ENCODE data around the gene TOPAZ1.
"Not testable (repeated sequence)": the region's sequence is repeated elsewhere in the genome, so short reads cannot be mapped to it uniquely, and the experiment has no call there.

TOPAZ1 gene

GRCh38 chr3:44343421-44343820 lies 101.7 kb downstream of the TOPAZ1 start:
- H3K4me3 Mint-ChIP-seq = no peak overlapping the region
- no peaks in the 10 kb centered on the region for H3K27me3 Mint-ChIP-seq
- H3K4me1 Mint-ChIP-seq (ENCODE audit: low read depth in 2 of 2) = peaks cover 6 to 13% of the 10 kb centered on the region in 2 donors
- no peaks in the 10 kb centered on the region for H3K9me3 Mint-ChIP-seq
- H3K27ac Mint-ChIP-seq = no peak overlapping the region
- peaks cover 11% of the 10 kb centered on the region for H3K36me3 Mint-ChIP-seq (ENCODE audit: insufficient read depth)
- ATAC-seq (replicated peaks) (no peak), DNase-seq (no peak)

DNA sequence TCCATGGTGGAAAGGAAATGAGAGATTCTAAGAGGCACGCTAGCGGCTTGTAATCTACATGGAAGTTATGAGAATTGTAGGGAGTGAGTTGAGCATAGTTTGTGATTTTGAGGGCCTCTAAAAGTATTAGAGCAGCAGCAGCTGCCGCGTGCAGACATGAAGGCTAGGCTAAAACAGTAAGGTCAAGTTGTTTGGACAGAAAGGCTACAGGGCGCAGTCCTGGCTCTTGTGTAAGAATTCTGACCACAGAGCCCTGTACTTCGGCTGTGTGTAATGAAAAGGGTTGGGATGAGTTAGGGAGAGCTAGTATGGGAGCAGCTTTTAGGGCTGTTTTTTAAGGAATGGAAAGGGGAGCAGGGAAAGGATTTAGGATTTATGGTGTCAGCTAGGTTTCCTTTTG lies 104.9 kb downstream of the TOPAZ1 start:
- not testable (repeated sequence) for H3K27me3 Mint-ChIP-seq; DNase-seq; H3K4me3 Mint-ChIP-seq; H3K36me3 Mint-ChIP-seq (ENCODE audit: insufficient read depth); H3K27ac Mint-ChIP-seq; H3K9me3 Mint-ChIP-seq; ATAC-seq (replicated peaks)
- peaks cover 6 to 11% of the 10 kb centered on the region in 2 donors for H3K4me1 Mint-ChIP-seq (ENCODE audit: low read depth in 2 of 2)

DNA sequence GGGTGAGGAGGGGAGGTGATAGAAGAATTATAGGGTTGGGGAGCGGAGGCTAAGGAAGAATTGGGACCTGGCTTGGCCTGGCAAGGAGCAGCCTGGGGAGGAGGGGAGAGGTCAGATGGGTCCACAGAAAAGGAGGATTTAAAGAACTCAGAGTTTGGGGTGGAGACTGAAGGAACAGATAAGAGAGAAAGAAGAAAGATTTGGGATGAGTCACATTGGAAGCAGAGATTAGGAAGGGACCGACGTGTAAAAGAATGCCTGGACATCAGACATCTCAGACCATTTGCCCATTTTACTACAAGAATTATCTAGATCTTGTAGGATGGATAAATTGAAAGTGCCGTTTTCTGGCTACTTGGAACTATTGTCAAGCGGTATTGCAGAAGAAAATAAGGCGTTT lies 107.3 kb downstream of the TOPAZ1 start:
- Mint-ChIP-seq H3K27ac (peak overlapping the region in 1 of 2 donors; percentile 11), H3K27me3 (no peaks in the 10 kb centered on the region)

DNA sequence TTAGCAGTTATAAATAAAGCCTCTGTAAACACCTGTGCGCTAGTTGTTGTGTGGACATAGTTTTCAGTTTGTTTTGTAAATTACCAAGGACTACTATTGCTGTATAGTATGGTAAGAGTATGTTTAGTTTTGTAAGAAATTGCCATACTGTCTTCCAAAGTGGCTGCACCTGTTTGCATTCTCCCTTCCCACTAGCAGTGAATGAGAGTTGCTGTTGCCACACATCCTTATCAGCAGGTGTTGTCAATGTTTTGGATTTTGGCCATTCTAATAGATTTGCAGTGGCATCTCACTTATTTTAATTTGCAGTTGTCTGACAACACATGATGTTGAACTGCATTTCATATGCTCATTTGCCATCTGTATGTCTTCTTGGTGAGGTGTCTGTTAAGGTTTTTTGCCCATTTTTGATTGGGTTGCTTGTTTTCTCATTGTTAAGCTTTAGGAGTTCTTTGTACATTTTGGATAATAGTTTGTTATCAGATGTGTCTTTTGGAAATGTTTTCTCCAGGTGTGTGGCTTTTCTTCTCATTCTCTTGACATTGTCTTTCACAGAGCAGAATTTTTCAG lies 111.8 kb downstream of the TOPAZ1 start:
- ATAC-seq (replicated peaks) (no peak), DNase-seq (no peak)
- Mint-ChIP-seq H3K27me3 (no peaks in the 10 kb centered on the region), H3K4me1 (ENCODE audit: low read depth in 2 of 2) (peaks cover 6 to 11% of the 10 kb centered on the region in 2 donors), H3K36me3 (ENCODE audit: insufficient read depth) (peaks cover 12% of the 10 kb centered on the region), H3K27ac (no peak overlapping the region), H3K9me3 (no peaks in the 10 kb centered on the region), H3K4me3 (no peak overlapping the region)

More for the DNA sequence above, 107.3 kb downstream of the TOPAZ1 start:
- Mint-ChIP-seq H3K9me3 (no peaks in the 10 kb centered on the region), H3K4me1 (ENCODE audit: low read depth in 2 of 2) (peaks cover 6 to 11% of the 10 kb centered on the region in 2 donors), H3K36me3 (ENCODE audit: insufficient read depth) (no peaks in the 10 kb centered on the region), H3K4me3 (no peak overlapping the region)
- DNase-seq (no peak), ATAC-seq (replicated peaks) (no peak)

DNA sequence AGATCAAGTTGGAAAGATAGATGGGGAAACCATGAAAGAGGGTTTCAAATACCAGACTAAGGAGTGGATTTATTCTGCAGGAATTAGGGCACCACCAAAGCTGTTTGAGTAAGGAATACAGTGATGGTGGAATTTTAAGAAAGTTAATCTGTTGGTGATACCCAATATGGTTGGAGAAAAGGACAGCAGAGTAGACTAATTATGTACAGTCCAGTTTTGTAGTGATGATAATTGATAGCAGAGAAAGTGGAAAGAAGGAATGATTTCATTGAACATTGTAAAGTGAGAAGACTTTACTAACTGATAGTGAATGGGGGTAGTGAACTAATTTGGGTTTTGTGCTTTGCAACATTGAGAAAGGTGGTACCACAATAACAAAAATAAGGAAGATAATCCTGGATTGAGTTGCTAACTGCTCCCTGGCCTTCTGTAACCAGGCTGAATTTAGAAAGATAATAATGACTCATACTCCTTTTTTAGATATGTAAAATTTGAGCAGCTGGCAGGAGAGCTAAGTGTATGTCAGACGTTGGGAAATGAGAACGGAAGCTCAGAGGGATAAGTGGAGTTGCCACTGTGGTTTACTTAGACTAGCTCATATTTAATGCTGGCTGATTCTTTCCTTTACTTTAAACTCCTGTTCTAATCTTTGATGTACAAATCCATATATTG lies 113.8 kb downstream of the TOPAZ1 start:
- Mint-ChIP-seq H3K36me3 (ENCODE audit: insufficient read depth) (peaks cover 12% of the 10 kb centered on the region), H3K9me3 (no peaks in the 10 kb centered on the region), H3K4me1 (ENCODE audit: low read depth in 2 of 2) (no peaks in the 10 kb centered on the region), H3K27me3 (no peaks in the 10 kb centered on the region), H3K27ac (peak overlapping the region in 1 of 2 donors; percentile 7), H3K4me3 (no peak overlapping the region)
- ATAC-seq (replicated peaks) (no peak), DNase-seq (no peak)

GRCh38 chr3:44359146-44359751 lies 117.6 kb downstream of the TOPAZ1 start:
- Mint-ChIP-seq H3K9me3 (no peaks in the 10 kb centered on the region), H3K36me3 (ENCODE audit: insufficient read depth) (peaks cover 17% of the 10 kb centered on the region), H3K4me1 (ENCODE audit: low read depth in 2 of 2) (no peaks in the 10 kb centered on the region), H3K4me3 (no peak overlapping the region), H3K27ac (no peak overlapping the region), H3K27me3 (no peaks in the 10 kb centered on the region)
- ATAC-seq (replicated peaks) = no peak
- DNase-seq = no peak

- Mint-ChIP-seq H3K9me3 (no peaks in the 10 kb centered on the region), H3K27me3 (no peaks in the 10 kb centered on the region), H3K27ac (no peak overlapping the region), H3K4me1 (ENCODE audit: low read depth in 2 of 2) (no peaks in the 10 kb centered on the region), H3K36me3 (ENCODE audit: insufficient read depth) (peaks cover 18% of the 10 kb centered on the region), H3K4me3 (no peak overlapping the region)
- DNase-seq = no peak
- no peak for ATAC-seq (replicated peaks)
Measured at GRCh38 chr3:44363591-44363990, 121.9 kb downstream of the TOPAZ1 start.

DNA sequence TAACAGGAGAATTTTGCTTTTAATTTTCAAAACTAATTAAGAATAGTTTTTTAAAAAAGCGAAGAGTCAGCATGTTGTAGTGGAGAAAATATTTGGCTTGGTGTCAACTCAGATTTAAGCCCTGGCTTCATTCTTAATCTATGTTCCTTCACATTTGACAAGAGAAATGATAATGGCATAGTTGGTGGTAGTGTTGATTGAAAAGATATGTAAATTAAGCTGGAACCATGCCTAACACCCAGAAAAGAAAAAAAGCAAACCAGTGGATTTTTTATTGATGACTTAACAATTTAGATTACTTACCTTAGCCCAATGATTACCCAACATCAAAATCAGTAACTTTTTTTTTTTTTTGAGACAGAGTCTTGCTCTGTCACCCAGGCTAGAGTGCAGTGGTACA lies 124.3 kb downstream of the TOPAZ1 start:
- Mint-ChIP-seq H3K9me3 (no peaks in the 10 kb centered on the region), H3K27me3 (no peaks in the 10 kb centered on the region), H3K36me3 (ENCODE audit: insufficient read depth) (peaks cover 17% of the 10 kb centered on the region), H3K4me1 (ENCODE audit: low read depth in 2 of 2) (no peaks in the 10 kb centered on the region), H3K27ac (no peak overlapping the region), H3K4me3 (no peak overlapping the region)
- DNase-seq (no peak), ATAC-seq (replicated peaks) (no peak)

DNA sequence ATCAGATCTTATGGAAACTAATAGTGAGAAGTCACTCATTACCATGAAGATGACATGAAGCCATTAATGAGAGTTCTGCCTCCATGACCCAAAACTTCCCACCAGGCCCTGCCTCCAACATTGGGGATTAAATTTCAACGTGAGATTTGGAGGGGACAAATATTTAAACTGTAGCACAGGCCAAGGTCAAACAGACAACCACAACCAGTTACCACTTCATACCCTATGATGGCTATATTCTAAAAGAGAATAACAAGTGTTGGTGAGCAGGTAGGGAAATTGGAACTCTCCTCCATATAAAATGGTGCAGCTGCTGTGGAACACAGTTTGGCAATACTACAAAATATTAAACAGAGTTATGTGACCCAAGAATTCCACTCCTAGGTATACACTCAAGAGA lies 133.8 kb downstream of the TOPAZ1 start:
- peaks cover 5% of the 10 kb centered on the region for H3K36me3 Mint-ChIP-seq (ENCODE audit: insufficient read depth)
- ATAC-seq (replicated peaks) (no peak), DNase-seq (no peak)
- H3K9me3 Mint-ChIP-seq = no peaks in the 10 kb centered on the region
- no peak overlapping the region for H3K4me3 Mint-ChIP-seq
- no peaks in the 10 kb centered on the region for H3K4me1 Mint-ChIP-seq (ENCODE audit: low read depth in 2 of 2)
- H3K27ac Mint-ChIP-seq = no peak overlapping the region
- H3K27me3 Mint-ChIP-seq = no peaks in the 10 kb centered on the region
